Astrocyte of the cerebellum (primary cell): ENCODE data around the gene LEKR1.
A peak's percentile ranks its signal among the peaks of the same experiment; 100 is the strongest.
"Not testable (repeated sequence)": the region's sequence is repeated elsewhere in the genome, so short reads cannot be mapped to it uniquely, and the experiment has no call there.

Experiments used
- DNase-seq: peaks from one replicate; pipeline ENCODE4 v3.0.0-alpha.2; 2011; ENCODE audit warnings: low read depth
- H3K4me3 ChIP-seq: 2 replicates; pipeline ENCODE4 v1.5.1; 2011; ENCODE audit warnings: mild to moderate bottlenecking, low read depth, low read length, moderate library complexity
- in situ Hi-C: cut with HindIII; loops from 2 replicates; pipeline ENCODE4 v1.10.0; 2017; ENCODE audit warnings: low sequenced_read_pairs
- TF ChIP-seq, protein P1 (sequence below): IDR thresholded peaks from 2 replicates; pipeline ENCODE4 v1.5.1; 2012; ENCODE audit warnings: low read length, low read depth, moderate library complexity, mild to moderate bottlenecking; ENCODE audit errors: missing control alignments

LEKR1 gene

DNA sequence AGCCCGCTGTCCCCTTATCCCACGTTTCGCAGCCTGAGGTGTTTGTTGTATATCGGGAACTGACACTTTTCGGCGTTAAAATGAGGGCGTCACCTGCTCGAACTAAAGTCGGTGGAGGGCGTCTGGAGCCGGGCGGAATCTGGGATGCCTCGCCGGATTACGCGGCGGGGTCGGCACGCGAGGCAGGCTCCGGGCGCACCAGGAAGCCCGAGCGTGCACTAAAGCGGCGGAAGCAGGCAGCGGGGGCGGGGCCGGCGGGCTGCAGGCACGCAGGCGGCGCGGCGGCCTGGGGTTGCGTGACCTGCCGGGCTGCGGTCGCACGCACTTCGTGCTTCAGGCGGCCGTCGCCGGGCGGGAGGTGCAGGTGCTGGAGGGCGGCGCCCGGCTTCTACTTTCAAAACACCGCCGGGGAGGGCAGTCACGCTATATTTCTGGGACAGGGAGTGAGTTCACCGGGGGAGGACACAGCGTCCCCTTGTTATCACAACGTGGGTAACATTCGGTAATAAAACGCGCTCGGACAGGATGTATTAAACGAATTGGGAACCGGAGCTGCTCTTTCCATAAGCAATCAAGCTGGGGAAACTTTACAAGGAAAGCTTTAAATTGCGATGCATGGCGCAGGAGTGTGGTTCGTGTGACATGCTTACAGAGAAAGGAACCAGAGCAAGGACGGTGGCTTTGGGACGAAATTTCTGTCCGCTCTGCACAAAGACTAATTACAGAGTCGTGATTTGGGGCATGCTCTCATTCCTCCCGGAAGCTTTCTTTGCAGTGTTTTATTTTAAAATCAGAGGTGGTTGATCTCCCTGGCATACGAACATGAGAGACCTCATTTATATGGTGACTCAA lies 9.1 kb upstream of the LEKR1 start:
- TF ChIP-seq, protein P1, sequence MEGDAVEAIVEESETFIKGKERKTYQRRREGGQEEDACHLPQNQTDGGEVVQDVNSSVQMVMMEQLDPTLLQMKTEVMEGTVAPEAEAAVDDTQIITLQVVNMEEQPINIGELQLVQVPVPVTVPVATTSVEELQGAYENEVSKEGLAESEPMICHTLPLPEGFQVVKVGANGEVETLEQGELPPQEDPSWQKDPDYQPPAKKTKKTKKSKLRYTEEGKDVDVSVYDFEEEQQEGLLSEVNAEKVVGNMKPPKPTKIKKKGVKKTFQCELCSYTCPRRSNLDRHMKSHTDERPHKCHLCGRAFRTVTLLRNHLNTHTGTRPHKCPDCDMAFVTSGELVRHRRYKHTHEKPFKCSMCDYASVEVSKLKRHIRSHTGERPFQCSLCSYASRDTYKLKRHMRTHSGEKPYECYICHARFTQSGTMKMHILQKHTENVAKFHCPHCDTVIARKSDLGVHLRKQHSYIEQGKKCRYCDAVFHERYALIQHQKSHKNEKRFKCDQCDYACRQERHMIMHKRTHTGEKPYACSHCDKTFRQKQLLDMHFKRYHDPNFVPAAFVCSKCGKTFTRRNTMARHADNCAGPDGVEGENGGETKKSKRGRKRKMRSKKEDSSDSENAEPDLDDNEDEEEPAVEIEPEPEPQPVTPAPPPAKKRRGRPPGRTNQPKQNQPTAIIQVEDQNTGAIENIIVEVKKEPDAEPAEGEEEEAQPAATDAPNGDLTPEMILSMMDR: peak; percentile 3
- in situ Hi-C loops: no loop called here
- no peak for DNase-seq

DNA sequence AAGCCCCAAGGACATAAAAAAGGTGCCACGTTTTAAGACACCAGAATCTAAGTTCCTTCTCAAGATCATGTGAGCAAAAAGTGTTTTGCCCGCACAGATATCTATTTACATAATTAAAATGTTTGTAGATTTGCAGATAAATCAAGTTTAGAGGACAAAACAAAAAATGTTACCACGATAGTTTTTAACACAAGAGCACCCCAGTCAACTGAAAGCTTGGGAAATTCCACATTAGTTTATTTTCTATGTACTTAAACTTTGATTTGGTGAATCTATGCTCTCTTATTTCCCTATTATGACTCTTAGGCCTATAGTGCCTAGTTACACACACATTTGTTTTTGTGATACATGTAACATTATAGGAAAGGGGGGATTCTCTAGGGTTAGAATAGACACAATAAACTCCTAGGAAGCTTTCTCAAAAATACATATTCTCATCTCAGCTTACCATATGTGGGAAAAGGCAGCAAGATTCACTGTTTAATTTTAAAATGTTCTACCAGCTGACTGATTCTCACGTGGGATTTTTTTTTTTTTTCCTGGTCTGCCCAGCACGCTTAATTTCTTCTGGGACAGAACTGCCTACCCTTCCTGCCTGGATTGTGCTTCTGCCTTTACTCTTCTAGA lies 8.4 kb upstream of the LEKR1 start:
- in situ Hi-C loops: no loop called here
- TF ChIP-seq, protein P1: no peak
- no peak overlapping the region for H3K4me3 ChIP-seq
- DNase-seq: no peak

More for the DNA sequence above, 9.1 kb upstream of the LEKR1 start:
- peak overlapping the region; percentile 41 for H3K4me3 ChIP-seq

DNA sequence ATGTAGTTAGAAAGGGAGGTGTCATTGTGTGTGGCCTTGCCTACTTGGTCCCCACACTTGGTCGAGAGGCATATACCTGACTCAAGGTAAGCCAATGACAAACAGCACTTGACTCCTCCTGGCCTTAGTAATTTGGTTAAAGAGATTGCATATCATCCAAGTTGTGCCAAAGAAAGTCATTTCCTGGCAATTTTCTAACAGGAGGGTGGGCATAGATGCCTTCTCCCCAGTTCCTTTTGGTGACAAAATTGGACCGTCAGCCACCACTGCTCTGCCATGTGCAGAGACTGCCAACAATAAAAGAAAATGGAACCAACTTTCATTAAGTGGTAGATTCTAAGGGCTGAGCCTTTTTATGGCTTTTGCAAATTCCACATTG lies 7.9 kb upstream of the LEKR1 start:
- in situ Hi-C loops: no loop called here
- TF ChIP-seq, protein P1: no peak
- DNase-seq: no peak
- no peak overlapping the region for H3K4me3 ChIP-seq

DNA sequence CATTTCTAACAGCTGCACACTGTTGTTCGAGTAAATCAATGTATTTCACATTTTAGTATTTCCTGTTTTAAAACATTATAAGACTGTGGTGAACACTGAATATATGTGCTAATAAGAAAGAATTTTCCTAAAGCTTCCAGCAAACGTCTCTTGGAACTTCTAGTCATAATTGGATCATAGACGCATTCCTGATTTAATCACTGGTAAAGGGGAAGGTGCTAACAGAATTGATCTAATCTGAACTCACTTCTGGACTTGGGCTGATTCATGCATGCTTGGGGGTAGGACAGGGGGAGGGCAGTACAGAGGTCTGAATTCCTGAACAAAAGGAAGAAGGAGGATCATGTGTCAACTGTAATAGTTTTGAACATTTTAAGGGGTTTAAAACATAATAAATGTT lies 7.3 kb upstream of the LEKR1 start:
- in situ Hi-C loops: no loop called here
- H3K4me3 ChIP-seq: no peak overlapping the region
- TF ChIP-seq, protein P1: no peak
- DNase-seq: no peak

DNA sequence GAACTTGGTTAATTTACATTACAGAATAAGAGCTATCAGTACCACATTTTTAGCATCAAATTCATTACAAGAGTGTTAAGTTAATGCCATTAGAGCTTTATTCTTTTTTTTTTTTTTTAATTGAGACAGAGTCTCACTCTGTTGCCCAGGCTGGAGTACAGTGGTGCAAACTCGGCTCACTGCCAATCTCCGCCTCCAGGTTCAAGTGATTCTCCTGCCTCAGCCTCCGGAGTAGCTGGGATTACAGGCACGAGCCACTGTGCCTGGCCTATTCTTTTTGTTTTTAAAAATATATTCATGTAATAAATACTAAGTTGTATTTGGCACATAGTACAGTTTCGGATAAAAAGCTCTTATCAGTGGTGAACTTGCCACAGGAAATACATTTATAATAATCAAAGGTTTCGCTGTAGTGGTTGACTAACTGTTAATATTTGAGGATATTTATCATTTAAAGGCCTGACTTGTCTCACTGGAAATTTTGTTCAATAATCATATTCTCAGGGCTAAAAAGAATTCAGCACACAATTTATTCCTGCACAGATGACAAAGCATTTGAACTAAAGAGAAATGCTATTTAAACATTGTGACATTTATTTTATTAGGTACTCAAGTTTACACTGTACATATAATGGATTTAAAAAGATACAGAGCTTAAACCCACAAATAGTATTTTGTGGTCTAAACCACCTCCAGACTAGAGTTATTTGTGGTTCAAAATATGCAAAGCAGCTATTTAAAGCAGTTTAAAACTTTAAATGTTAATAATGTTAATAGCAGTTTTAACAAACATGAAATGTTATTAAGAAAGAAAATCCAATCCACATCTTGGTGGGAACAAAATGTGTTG lies 6.1 kb upstream of the LEKR1 start:
- in situ Hi-C loops: no loop called here
- H3K4me3 ChIP-seq: no peak overlapping the region
- TF ChIP-seq, protein P1: no peak
- no peak for DNase-seq

DNA sequence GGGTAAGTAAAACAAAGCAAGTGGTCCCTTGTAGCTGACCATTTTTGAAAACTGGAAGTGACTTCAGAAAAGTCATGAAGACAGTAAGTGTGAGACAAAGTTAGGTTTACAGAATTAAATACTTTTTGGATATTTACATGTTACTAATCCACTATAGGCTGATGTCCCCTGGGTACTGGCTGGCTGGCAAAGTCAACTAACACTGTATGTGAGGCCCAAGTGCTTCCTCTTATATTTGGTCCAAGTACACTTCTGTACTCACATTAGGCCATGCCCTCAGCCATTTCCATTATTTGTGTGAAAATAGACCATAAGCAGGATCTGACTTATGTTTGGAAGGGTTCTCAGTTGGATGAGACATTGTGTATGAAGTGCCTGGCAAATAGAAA lies 5.5 kb upstream of the LEKR1 start:
- no peak overlapping the region for H3K4me3 ChIP-seq
- DNase-seq: no peak
- TF ChIP-seq, protein P1: no peak
- in situ Hi-C loops: no loop called here

DNA sequence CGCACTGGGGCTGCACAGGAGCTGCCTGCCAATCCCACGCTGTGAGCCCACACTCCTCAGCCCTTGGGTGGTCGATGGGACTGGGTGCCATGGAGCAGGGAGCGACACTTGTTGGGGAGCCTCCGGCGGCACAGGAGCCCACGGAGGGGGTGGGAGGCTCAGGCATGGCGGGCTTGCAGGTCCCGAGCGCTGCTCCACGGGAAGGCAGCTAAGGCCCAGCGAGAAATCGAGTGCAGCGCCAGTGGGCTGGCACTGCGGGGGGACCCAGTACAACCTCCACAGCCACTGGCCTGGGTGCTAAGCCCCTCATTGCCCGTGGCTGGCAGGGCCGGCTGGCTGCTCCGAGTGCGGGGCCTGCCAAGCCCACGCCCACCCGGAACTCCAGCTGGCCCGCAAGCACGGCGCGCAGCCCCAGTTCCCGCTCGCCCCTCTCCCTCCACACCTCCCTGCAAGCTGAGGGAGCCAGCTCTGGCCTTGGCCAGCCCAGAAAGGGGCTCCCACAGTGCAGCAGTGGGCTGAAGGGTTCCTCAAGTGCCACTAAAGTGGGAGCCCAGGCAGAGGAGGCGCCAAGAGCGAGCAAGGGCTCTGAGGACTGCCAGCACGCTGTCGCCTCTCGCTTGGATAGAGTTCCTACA lies 3.4 kb upstream of the LEKR1 start:
- DNase-seq, H3K4me3 ChIP-seq, in situ Hi-C loops: not testable (repeated sequence)
